Fibroblast of lung (primary cell): ENCODE data around the gene ORC4. TPM values are rescaled to one million over a fixed set of nuclear protein-coding genes. Genes with fewer than 3 reads are reported as not detected.

ENCODE experiments used
- DNase-seq, 2 donors: peaks; one replicate each; pipeline versions ENCODE4 v3.0.0 to v3.0.0-alpha.2; 2010; ENCODE audit warnings: low read depth in 2 of 2
- H2AFZ ChIP-seq: 2 replicates; pipeline ENCODE4 v1.5.1; 2012; ENCODE audit warnings: low read length, control low read depth, inconsistent platforms
- H3K27ac ChIP-seq: 2 replicates; pipeline ENCODE4 v1.5.1; 2011; ENCODE audit warnings: low read length, control low read depth; ENCODE audit not compliant: insufficient read depth
- H3K27me3 ChIP-seq: 2 replicates; pipeline ENCODE4 v1.5.1; 2011; ENCODE audit warnings: mild to moderate bottlenecking, low read length; ENCODE audit not compliant: control insufficient read depth, insufficient read depth
- H3K36me3 ChIP-seq: 2 replicates; pipeline ENCODE4 v1.5.1; 2011; ENCODE audit warnings: low read length; ENCODE audit not compliant: control insufficient read depth, insufficient read depth
- H3K4me1 ChIP-seq: 2 replicates; pipeline ENCODE4 v1.5.1; 2011; ENCODE audit warnings: low read length; ENCODE audit not compliant: control insufficient read depth, insufficient read depth; ENCODE audit errors: extremely low read depth
- H3K4me2 ChIP-seq: 2 replicates; pipeline ENCODE4 v1.5.1; 2011; ENCODE audit warnings: low read length, control low read depth; ENCODE audit not compliant: insufficient read depth; ENCODE audit errors: extremely low read depth
- H3K4me3 ChIP-seq, 4 experiments: fragments of 200-600 bp in 1 of 4; sonication (generic) in 1 of 4; replicated peaks in 1 of 4; 2 replicates each; pipeline ENCODE4 v1.5.1; 2011 to 2016; ENCODE audit warnings: low read length in 4 of 4, low read depth in 3 of 4, mild to moderate bottlenecking in 3 of 4, control low read depth in 2 of 4, inconsistent platforms in 1 of 4, mixed read lengths in 1 of 4; ENCODE audit not compliant: insufficient read depth in 1 of 4; ENCODE audit errors: control extremely low read depth in 1 of 4
- H3K79me2 ChIP-seq: 2 replicates; pipeline ENCODE4 v1.5.1; 2012; ENCODE audit warnings: mild to moderate bottlenecking, low read length, inconsistent platforms; ENCODE audit not compliant: control insufficient read depth, insufficient read depth
- H3K9ac ChIP-seq: 2 replicates; pipeline ENCODE4 v1.5.1; 2011; ENCODE audit warnings: mild to moderate bottlenecking, low read length, control low read depth; ENCODE audit not compliant: insufficient read depth
- H3K9me3 ChIP-seq: 2 replicates; pipeline ENCODE4 v1.5.1; 2012; ENCODE audit warnings: low read depth, low read length; ENCODE audit not compliant: control insufficient read depth, insufficient read depth
- H4K20me1 ChIP-seq: 2 replicates; pipeline ENCODE4 v1.5.1; 2011; ENCODE audit warnings: low read length; ENCODE audit not compliant: control insufficient read depth, insufficient read depth; ENCODE audit errors: extremely low read depth
- EZH2 ChIP-seq: IDR thresholded peaks from 2 replicates; pipeline ENCODE4 v1.5.1; 2012; ENCODE audit warnings: low read length, control low read depth, mild to moderate bottlenecking; ENCODE audit errors: missing control alignments
- polyA plus RNA-seq, 2 donors: library from polyadenylated mRNA; depleted of rRNA in 1 of 2; stranded (reverse) in 1 of 2; unstranded in 1 of 2; fragments of >200 nt; gene quantifications; 2 replicates each; pipeline ENCODE4 v1.2.1, GENCODE V29; 2011 to 2012; ENCODE audit warnings: missing spikeins in 1 of 2
- total RNA-seq: library from RNA; depleted of rRNA; stranded (reverse); fragments of >200 nt; gene quantifications from 2 replicates; pipeline ENCODE4 v1.2.1, GENCODE V29; 2014
- TF ChIP-seq, protein P1 (sequence below), 2 donors: IDR thresholded peaks in 1 of 2; conservative IDR thresholded peaks in 1 of 2; 1 replicate in 1 of 2; 2 replicates in 1 of 2; pipeline ENCODE4 v1.5.1; 2011 to 2012; ENCODE audit warnings: low read length in 2 of 2, control low read depth in 1 of 2, inconsistent platforms in 1 of 2, low read depth in 1 of 2, mild to moderate bottlenecking in 1 of 2

ORC4 gene
- total and polyA plus RNA-seq, 2 donors (not counting 1 experiment from before 2014, with no cell fraction given), result 24.3 to 49.0 TPM

DNA sequence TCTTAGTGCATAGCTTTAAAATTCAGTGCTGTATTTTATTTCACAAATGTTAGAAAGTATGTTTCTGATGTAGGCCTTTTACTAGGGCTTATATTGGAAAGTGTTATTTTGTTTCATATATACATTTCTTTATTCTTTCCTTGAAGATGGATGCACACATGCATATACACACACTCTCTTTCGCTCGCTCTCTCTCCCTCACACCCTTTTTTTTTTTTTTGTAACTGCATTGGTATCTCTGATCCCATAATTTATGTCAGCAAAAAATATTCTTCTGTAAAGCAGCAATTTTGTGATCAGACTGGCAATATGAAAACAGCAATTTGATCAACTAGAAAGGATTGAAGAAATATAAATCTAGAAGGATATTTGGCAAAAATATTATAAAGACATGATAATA, 2.3 kb upstream of the ORC4 start:
- no peak for TF ChIP-seq EZH2
- TF ChIP-seq, protein P1, sequence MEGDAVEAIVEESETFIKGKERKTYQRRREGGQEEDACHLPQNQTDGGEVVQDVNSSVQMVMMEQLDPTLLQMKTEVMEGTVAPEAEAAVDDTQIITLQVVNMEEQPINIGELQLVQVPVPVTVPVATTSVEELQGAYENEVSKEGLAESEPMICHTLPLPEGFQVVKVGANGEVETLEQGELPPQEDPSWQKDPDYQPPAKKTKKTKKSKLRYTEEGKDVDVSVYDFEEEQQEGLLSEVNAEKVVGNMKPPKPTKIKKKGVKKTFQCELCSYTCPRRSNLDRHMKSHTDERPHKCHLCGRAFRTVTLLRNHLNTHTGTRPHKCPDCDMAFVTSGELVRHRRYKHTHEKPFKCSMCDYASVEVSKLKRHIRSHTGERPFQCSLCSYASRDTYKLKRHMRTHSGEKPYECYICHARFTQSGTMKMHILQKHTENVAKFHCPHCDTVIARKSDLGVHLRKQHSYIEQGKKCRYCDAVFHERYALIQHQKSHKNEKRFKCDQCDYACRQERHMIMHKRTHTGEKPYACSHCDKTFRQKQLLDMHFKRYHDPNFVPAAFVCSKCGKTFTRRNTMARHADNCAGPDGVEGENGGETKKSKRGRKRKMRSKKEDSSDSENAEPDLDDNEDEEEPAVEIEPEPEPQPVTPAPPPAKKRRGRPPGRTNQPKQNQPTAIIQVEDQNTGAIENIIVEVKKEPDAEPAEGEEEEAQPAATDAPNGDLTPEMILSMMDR (conservative IDR thresholded peaks at IDR 0.05 in 1 of 2, IDR thresholded peaks at IDR 0.05 in 1 of 2; ENCODE audit: low read depth in 1 of 2, low read length in 2 of 2), result no peak
- no peak overlapping the region for H3K27ac ChIP-seq
- peak overlapping the region; percentile 69 to 92 (median 90) for H3K4me3 ChIP-seq
- H4K20me1 ChIP-seq, result peaks cover 2% of the 10 kb centered on the region
- H3K4me1 ChIP-seq, result peaks cover 2% of the 10 kb centered on the region
- H3K4me2 ChIP-seq, result peak overlapping the region; percentile 86
- H2AFZ ChIP-seq, result no peak overlapping the region
- no peak overlapping the region for H3K9ac ChIP-seq
- H3K36me3 ChIP-seq, result no peaks in the 10 kb centered on the region
- DNase-seq, result no peak
- H3K79me2 ChIP-seq, result peaks cover 70% of the 10 kb centered on the region
- H3K9me3 ChIP-seq, result no peaks in the 10 kb centered on the region
- no peaks in the 10 kb centered on the region for H3K27me3 ChIP-seq

DNA sequence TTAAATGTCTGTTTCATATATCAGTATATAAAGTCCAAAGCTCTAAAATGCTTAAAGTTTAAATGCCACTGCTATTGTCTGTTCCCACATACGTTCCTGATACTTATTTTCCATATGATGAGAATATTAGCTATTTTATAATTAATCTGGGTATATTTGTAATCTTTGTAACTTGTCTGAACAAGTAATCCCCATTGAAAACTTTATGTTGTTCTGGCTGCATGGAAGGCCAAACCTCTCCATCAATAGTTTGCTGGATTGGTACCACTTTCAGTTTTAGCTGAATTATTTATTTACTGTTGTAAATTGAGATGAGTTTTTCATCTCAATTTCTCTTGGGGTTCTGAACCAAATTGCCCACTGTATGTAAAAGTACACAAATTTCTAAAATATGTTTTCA, 1.8 kb upstream of the ORC4 start:
- H3K4me3 ChIP-seq, result peak overlapping the region; percentile 69 to 92 (median 90)
- peaks cover 2% of the 10 kb centered on the region for H3K4me1 ChIP-seq
- H4K20me1 ChIP-seq, result peaks cover 2% of the 10 kb centered on the region
- peak overlapping the region; percentile 86 for H3K4me2 ChIP-seq
- no peaks in the 10 kb centered on the region for H3K36me3 ChIP-seq
- H3K79me2 ChIP-seq, result peaks cover 74% of the 10 kb centered on the region
- no peaks in the 10 kb centered on the region for H3K9me3 ChIP-seq
- H2AFZ ChIP-seq, result no peak overlapping the region
- peak in 1 of 2 donors; percentile 21 for DNase-seq
- no peaks in the 10 kb centered on the region for H3K27me3 ChIP-seq
- TF ChIP-seq, protein P1 (conservative IDR thresholded peaks at IDR 0.05 in 1 of 2, IDR thresholded peaks at IDR 0.05 in 1 of 2; ENCODE audit: low read depth in 1 of 2, low read length in 2 of 2), result no peak
- no peak for TF ChIP-seq EZH2
- peak overlapping the region; percentile 94 for H3K27ac ChIP-seq
- peak overlapping the region; percentile 45 for H3K9ac ChIP-seq

DNA sequence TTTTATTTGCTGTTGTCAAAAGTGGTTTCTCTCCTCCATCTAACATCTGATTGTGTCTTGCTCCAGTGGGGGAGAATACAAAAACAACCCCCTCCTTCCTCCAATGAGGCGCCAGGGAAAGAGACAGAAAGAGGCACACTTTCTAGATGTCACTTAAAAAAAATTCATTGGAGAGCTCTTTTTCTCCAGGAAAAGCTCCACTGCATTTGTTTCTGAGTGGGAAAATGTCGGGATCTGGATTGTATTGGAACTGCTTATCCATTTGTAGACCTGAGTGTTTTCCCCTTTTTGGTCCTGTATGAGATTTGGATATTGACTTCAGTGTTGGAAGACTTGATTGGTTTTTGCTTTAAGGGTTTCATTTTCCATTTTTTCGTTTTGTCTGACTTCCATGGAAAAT, 1.3 kb upstream of the ORC4 start:
- DNase-seq, result peak in 1 of 2 donors; percentile 8
- H3K9me3 ChIP-seq, result no peaks in the 10 kb centered on the region

More for the DNA sequence above, 1.3 kb upstream of the ORC4 start:
- Histone ChIP-seq H3K9ac (peak overlapping the region; percentile 45), H3K27ac (peak overlapping the region; percentile 94), H4K20me1 (peaks cover 2% of the 10 kb centered on the region), H3K4me2 (peak overlapping the region; percentile 86), H3K27me3 (no peaks in the 10 kb centered on the region), H2AFZ (no peak overlapping the region), H3K4me1 (peaks cover 2% of the 10 kb centered on the region), H3K4me3 (peak overlapping the region; percentile 69 to 92 (median 90)), H3K79me2 (peaks cover 79% of the 10 kb centered on the region), H3K36me3 (no peaks in the 10 kb centered on the region)
- TF ChIP-seq, protein P1 (conservative IDR thresholded peaks at IDR 0.05 in 1 of 2, IDR thresholded peaks at IDR 0.05 in 1 of 2; ENCODE audit: low read depth in 1 of 2, low read length in 2 of 2), result no peak
- TF ChIP-seq EZH2, result no peak
